Epithelial cell of esophagus (primary cell): ENCODE data around the gene RETREG2.

ENCODE experiments used
- DNase-seq: peaks from one replicate; pipeline ENCODE4 v3.0.0; 2010; ENCODE audit warnings: low read depth
- H3K4me3 ChIP-seq: 2 replicates; pipeline ENCODE4 v1.5.1; 2011; ENCODE audit warnings: mild to moderate bottlenecking, low read length, control low read depth
- CTCF ChIP-seq: IDR thresholded peaks from 2 replicates; pipeline ENCODE4 v1.5.1; 2011; ENCODE audit warnings: low read depth, mild to moderate bottlenecking, low read length, control low read depth, inconsistent platforms; ENCODE audit not compliant: insufficient read depth; ENCODE audit errors: missing control alignments

The RETREG2 gene

GRCh38 chr2:219210196-219210885 is 32.3 kb downstream of the RETREG2 start:
- no peak for DNase-seq
- no peak overlapping the region for H3K4me3 ChIP-seq

GRCh38 chr2:219210886-219211362 is 32.8 kb downstream of the RETREG2 start:
- no peak for TF ChIP-seq CTCF
- no peak for DNase-seq
- no peak overlapping the region for H3K4me3 ChIP-seq

More at GRCh38 chr2:219210196-219210885, 32.3 kb downstream of the RETREG2 start:
- TF ChIP-seq CTCF, result no peak

GRCh38 chr2:219213026-219213415 is 34.9 kb downstream of the RETREG2 start:
- TF ChIP-seq CTCF, result no peak
- no peak overlapping the region for H3K4me3 ChIP-seq

GRCh38 chr2:219213486-219214071 is 35.5 kb downstream of the RETREG2 start:
- no peak overlapping the region for H3K4me3 ChIP-seq
- no peak for DNase-seq
- TF ChIP-seq CTCF, result no peak

More at GRCh38 chr2:219213026-219213415, 34.9 kb downstream of the RETREG2 start:
- no peak for DNase-seq

GRCh38 chr2:219214141-219214540 is 36.1 kb downstream of the RETREG2 start:
- H3K4me3 ChIP-seq, result no peak overlapping the region
- DNase-seq, result no peak
- no peak for TF ChIP-seq CTCF

- TF ChIP-seq CTCF, result no peak
- no peak for DNase-seq
- no peak overlapping the region for H3K4me3 ChIP-seq
Observed at GRCh38 chr2:219214786-219215185, 36.7 kb downstream of the RETREG2 start.
